ENCODE measurements around the gene ATXN1L. TPM values are rescaled to one million over a fixed set of nuclear protein-coding genes. Genes with fewer than 3 reads are reported as not detected.

The ATXN1L gene
- total RNA-seq, 1 experiment from 2014 or later: 44.8 TPM

GRCh38 chr16:71894229-71894920 lies 48.6 kb downstream of the ATXN1L start:
- Mint-ChIP-seq H3K36me3 (ENCODE audit: insufficient read depth, unreplicated experiment) (peaks cover 58% of the 10 kb centered on the region), H3K4me1 (ENCODE audit: low read depth, unreplicated experiment) (no peaks in the 10 kb centered on the region), H3K9me3 (ENCODE audit: unreplicated experiment) (no peaks in the 10 kb centered on the region), H3K27ac (ENCODE audit: unreplicated experiment) (peak overlapping the region; percentile 89), H3K4me3 (ENCODE audit: unreplicated experiment) (peak overlapping the region; percentile 79), H3K27me3 (ENCODE audit: insufficient read depth, unreplicated experiment) (no peaks in the 10 kb centered on the region)
- intact Hi-C loops (cut with micrococcal nuclease; ENCODE audit: unreplicated experiment): loop anchor here (2.0 kb wide), 1 partner anchor 198 kb away; the partner anchor contains the start of genes DHX38 and TXNL4B
- ChIA-PET POLR2A (interaction anchor here (0.7 to 1.7 kb wide), 3 partner anchors 11 to 228 kb away, joined by 4 to 12 read pairs (median 6); partner anchors contain the start of genes AP1G1 and ZNF821), CTCF (interaction anchor here (0.6 to 1.5 kb wide), 4 partner anchors 10 to 268 kb away, joined by 3 to 16 read pairs (median 4); partner anchors contain the start of genes MARVELD3 and ZNF821)
- DNase-seq: peak; percentile 63 to 67
- Histone ChIP-seq H3K4me3 (ENCODE audit: low read depth, low read length) (peak overlapping the region; percentile 79), H3K9me3 (no peaks in the 10 kb centered on the region), H3K36me3 (ENCODE audit: control insufficient read depth, insufficient read depth, low read length) (peaks cover 2% of the 10 kb centered on the region), H3K4me1 (peaks cover 5% of the 10 kb centered on the region; the same call in 1 of the 2 replicates), H3K27me3 (replicated peaks; ENCODE audit: control insufficient read depth, insufficient read depth, low read length) (no peaks in the 10 kb centered on the region)
- TSS peak; percentile 86 for BruUV-seq (replicated peaks)
- TF ChIP-seq CTCF (IDR thresholded peaks at IDR 0.05; ENCODE audit: insufficient read depth in 1 of 2, low read depth in 1 of 2, low read length in 1 of 2, severe bottlenecking in 1 of 2, unreplicated experiment in 1 of 2): peak in 1 of 2 experiments; percentile 2

GRCh38 chr16:71894921-71895678 lies 49.3 kb downstream of the ATXN1L start, which contains the start of gene IST1:
Gene IST1, plus strand, starts transcription at chr16:71895531. Its CDS starts 20,110 bp downstream, at chr16:71915641.
- ChIA-PET CTCF (interaction anchor here (1.4 to 1.5 kb wide), 2 partner anchors 11 to 66 kb away, joined by 3 to 16 read pairs; partner anchors contain the start of gene ZNF821), POLR2A (interaction anchor here (1.7 kb wide), 1 partner anchor 12 kb away, joined by 12 read pairs; the partner anchor contains the start of gene ZNF821)
- intact Hi-C loops (cut with micrococcal nuclease; ENCODE audit: unreplicated experiment): loop anchor here (1.0 to 2.0 kb wide), 3 partner anchors 11 to 198 kb away; partner anchors contain the start of genes DHX38, TXNL4B and ZNF821
- H3K4me1 ChIP-seq: peaks cover 5% of the 10 kb centered on the region; the same call in 1 of the 2 replicates
- peak within 1 kb of the TSS; percentile 79 for H3K4me3 Mint-ChIP-seq (ENCODE audit: unreplicated experiment)
- BruUV-seq (replicated peaks): no TSS peak
- no peaks in the 10 kb centered on the region for H3K4me1 Mint-ChIP-seq (ENCODE audit: low read depth, unreplicated experiment)
- H3K36me3 Mint-ChIP-seq (ENCODE audit: insufficient read depth, unreplicated experiment): peaks cover 60% of the 10 kb centered on the region
- TF ChIP-seq CTCF (IDR thresholded peaks at IDR 0.05; ENCODE audit: insufficient read depth in 1 of 2, low read depth in 1 of 2, low read length in 1 of 2, severe bottlenecking in 1 of 2, unreplicated experiment in 1 of 2): no peak
- peaks cover 2% of the 10 kb centered on the region for H3K36me3 ChIP-seq (ENCODE audit: control insufficient read depth, insufficient read depth, low read length)
- H3K4me3 ChIP-seq (ENCODE audit: low read depth, low read length): peak within 1 kb of the TSS; percentile 79
- H3K9me3 ChIP-seq: no peaks in the 10 kb centered on the region
- peak; percentile 99 for DNase-seq
- no peaks in the 10 kb centered on the region for H3K27me3 ChIP-seq (replicated peaks; ENCODE audit: control insufficient read depth, insufficient read depth, low read length)
- H3K9me3 Mint-ChIP-seq (ENCODE audit: unreplicated experiment): no peaks in the 10 kb centered on the region
- H3K27ac Mint-ChIP-seq (ENCODE audit: unreplicated experiment): peak within 1 kb of the TSS; percentile 89
- no peaks in the 10 kb centered on the region for H3K27me3 Mint-ChIP-seq (ENCODE audit: insufficient read depth, unreplicated experiment)

Measured in Caco-2 (cell line).